ENCODE measurements around the gene FKBP6.
"Not testable (repeated sequence)": the region's sequence is repeated elsewhere in the genome, so short reads cannot be mapped to it uniquely, and the experiment has no call there.

DNA sequence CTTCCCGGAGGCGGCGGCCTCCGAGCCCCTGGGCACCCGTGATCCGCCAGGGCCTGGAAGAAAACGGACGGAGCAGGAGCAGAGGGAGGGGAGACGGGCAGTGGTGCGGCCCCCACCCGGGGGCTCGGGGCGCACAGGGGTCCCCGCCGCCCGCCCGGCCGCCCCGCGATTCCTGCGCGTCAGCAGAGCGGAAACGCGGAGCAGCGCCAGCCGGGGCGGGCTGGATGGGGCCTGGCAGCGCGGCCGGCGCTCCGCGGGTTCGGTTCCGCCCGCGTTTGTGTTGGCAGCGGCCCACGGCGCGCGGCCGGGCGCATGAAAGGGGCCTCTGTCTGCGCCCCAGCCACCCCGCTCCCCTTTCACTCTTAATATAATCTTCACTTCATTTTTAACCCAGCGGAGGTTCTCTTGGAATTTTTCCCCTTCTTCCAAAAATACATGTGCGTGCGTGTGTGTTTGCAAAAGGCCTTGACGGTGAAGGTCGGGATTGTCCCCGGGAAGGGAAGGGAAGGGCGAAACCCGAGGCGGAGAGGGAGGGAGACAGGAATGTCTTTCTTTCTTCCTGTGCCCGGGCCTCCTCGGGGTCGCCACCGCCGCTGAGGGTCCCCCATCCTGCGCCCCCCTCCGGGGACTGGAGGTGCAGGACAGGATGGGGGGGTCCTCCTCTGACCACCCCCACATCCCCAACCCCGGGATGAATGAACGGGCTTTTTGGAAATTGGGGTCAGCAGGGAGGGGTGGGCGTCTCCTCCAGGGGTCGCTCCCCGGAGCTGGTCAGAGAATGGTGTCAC is 49.6 kb downstream of the FKBP6 start:
- TF ChIP-seq POLR2A (IDR thresholded peaks at IDR 0.05; ENCODE audit: low read depth, low read length); PAX5 (IDR thresholded peaks at IDR 0.05; ENCODE audit: insufficient read depth, low read length, severe bottlenecking): not testable (repeated sequence)

Data from GM12891 (cell line).